ENCODE measurements around the gene TIMP2.
A peak's percentile ranks its signal among the peaks of the same experiment; 100 is the strongest.
"Not testable (repeated sequence)": the region's sequence is repeated elsewhere in the genome, so short reads cannot be mapped to it uniquely, and the experiment has no call there.

Gene TIMP2

DNA sequence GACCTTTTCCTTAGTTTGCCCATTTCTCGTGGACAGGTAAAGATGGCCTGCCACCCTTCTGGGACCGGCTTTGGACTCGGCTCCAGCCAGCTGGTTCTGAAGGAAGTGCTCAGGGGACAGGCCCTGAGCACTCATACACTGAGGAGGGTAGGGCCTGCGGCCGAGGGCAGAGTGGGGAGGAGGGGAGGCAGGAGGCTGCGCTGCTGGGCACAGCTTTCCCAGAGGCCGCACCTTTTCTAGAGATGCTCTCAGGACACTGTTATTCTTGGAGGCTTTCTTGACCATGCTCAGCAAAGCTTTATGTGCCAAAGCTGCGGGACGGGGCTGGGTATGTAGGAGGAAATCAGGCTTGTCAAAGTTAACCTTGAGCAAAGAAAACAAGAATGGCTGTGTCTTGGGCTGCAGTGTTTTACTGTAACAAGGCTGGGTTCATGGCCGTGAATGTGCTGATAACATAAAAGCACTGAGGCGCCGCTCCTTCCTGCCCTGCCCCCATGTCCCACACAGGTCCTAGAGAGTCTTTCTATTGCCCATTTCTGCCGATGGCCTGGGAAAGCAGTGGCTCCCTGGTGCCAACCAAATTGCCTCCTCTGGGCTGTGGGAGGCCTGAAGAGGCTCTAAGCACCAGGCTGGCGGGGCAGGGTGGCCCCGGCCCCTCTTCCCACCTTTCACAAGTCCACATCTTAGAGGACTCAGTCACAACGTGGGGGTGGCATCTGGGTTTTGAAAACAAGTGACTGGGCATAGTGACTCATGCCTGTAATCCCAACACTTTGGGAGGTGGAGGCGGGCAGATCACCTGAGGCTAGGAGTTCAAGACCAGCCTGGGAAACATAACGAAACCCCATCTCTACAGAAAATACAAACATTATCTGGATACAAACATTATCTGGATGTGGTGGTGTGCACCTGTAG is 22.3 kb upstream of the TIMP2 start:
- TF ChIP-seq, protein P1, sequence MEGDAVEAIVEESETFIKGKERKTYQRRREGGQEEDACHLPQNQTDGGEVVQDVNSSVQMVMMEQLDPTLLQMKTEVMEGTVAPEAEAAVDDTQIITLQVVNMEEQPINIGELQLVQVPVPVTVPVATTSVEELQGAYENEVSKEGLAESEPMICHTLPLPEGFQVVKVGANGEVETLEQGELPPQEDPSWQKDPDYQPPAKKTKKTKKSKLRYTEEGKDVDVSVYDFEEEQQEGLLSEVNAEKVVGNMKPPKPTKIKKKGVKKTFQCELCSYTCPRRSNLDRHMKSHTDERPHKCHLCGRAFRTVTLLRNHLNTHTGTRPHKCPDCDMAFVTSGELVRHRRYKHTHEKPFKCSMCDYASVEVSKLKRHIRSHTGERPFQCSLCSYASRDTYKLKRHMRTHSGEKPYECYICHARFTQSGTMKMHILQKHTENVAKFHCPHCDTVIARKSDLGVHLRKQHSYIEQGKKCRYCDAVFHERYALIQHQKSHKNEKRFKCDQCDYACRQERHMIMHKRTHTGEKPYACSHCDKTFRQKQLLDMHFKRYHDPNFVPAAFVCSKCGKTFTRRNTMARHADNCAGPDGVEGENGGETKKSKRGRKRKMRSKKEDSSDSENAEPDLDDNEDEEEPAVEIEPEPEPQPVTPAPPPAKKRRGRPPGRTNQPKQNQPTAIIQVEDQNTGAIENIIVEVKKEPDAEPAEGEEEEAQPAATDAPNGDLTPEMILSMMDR (IDR thresholded peaks at IDR 0.05; ENCODE audit: low read depth, low read length): no peak

DNA sequence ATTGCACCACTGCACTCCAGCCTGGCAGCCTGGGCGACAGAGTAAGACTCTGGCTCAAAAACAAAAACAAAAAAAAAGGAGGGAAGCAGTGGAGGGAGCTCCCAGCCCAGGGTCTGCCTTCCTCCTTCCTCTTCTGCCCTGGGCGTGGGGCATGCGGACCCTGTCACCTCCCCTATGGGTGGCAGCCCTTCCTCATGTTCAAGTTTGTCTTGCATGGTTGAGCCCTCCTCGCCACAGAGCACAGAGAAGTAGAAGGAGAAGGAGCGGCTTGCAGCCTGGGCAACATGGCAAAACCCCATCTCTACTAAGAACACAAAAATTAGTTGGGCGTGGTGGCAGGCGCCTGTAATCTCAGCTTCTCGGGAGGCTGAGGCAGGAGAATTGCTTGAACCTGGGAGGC is 21.4 kb upstream of the TIMP2 start:
- in situ Hi-C loops (cut with HindIII; ENCODE audit: low sequenced_read_pairs): no loop called here
- TF ChIP-seq, protein P1 (IDR thresholded peaks at IDR 0.05; ENCODE audit: low read depth, low read length): no peak
- H3K4me3 ChIP-seq (ENCODE audit: low read depth, low read length): no peak overlapping the region
- no peak for DNase-seq (ENCODE audit: low read depth, low spot score)

More for the DNA sequence above, 22.3 kb upstream of the TIMP2 start:
- in situ Hi-C loops (cut with HindIII; ENCODE audit: low sequenced_read_pairs): no loop called here
- no peak overlapping the region for H3K4me3 ChIP-seq (ENCODE audit: low read depth, low read length)
- DNase-seq (ENCODE audit: low read depth, low spot score): no peak

DNA sequence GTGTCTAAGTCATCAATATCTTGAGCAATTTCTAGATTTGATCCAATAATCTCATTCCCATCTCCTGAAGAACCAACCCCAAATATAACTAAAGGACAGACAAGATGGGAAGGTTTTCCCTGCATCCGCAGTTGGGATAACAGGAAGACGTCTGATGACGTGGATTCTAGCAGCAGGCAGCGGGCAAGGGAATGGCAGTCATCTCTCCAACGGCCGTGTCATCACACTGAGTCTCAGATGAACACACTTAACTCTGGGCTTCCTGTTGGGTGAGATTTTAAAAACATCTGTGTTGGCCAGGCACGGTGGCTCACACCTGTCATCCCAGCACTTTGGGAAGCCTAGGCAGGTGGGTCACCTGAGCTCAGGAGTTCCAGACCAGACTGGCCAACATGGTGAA is 20.9 kb upstream of the TIMP2 start:
- in situ Hi-C loops (cut with HindIII; ENCODE audit: low sequenced_read_pairs): no loop called here
- TF ChIP-seq, protein P1 (IDR thresholded peaks at IDR 0.05; ENCODE audit: low read depth, low read length): no peak
- H3K4me3 ChIP-seq (ENCODE audit: low read depth, low read length): no peak overlapping the region
- no peak for DNase-seq (ENCODE audit: low read depth, low spot score)

DNA sequence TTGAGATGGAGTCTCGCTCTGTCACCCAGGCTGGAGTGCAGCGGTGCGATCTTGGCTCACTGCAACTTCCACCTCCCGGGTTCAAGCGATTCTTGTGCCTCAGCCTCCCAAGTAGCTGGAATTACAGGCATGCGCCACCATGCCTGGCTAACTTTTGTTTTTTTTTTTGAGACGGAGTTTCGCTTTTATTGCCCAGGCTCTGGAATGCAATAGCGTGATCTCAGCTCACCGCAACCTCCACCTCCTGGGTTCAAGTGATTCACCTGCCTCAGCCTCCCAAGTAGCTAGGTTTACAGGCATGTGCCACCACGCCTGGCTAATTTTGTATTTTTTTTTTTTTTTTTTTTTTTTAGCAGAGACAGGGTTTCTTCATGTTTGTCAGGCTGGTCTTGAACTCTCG is 20.3 kb upstream of the TIMP2 start:
- in situ Hi-C loops (cut with HindIII; ENCODE audit: low sequenced_read_pairs); DNase-seq (ENCODE audit: low read depth, low spot score); H3K4me3 ChIP-seq (ENCODE audit: low read depth, low read length): not testable (repeated sequence)

DNA sequence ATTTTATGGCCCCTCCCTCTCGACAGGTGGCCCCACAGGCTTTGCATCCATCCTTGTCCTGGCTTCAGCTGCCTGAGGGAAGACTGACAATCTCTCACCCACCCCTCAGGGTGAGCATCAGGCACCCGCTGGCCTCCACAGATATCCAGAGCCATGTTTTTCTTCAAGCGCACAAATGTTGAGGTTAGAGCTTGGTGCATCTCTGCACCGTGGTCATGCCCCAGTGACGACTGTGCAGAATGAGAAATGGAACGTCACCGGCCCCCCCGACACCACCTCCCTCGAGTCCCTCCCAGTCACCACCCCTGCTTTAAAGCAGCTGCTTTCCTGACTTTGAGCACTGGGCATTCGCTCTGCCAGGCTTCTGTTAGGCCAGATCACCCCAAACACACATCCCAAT is 19.8 kb upstream of the TIMP2 start:
- DNase-seq (ENCODE audit: low read depth, low spot score): no peak
- TF ChIP-seq, protein P1 (IDR thresholded peaks at IDR 0.05; ENCODE audit: low read depth, low read length): no peak
- in situ Hi-C loops (cut with HindIII; ENCODE audit: low sequenced_read_pairs): no loop called here
- no peak overlapping the region for H3K4me3 ChIP-seq (ENCODE audit: low read depth, low read length)

DNA sequence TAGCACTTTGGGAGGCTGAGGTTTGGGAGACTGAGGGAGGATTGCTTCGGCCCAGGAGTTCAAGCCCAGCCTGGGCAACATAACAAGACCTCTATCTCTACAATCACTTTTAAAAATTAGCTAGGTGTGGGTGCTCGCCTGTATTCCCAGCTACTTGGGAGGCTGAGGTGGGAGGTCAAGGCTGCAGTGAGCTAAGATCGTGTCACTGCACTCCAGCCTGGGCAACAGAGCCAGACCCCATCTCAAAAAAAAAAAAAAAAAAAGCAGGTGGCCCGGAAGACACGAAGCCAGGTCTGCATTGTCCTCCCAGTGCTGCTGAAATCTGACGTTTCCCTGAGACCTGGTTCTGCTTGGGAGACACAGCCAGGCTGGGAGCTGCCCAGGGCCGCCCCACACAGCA is 18.8 kb upstream of the TIMP2 start:
- in situ Hi-C loops (cut with HindIII; ENCODE audit: low sequenced_read_pairs): no loop called here
- no peak overlapping the region for H3K4me3 ChIP-seq (ENCODE audit: low read depth, low read length)
- TF ChIP-seq, protein P1 (IDR thresholded peaks at IDR 0.05; ENCODE audit: low read depth, low read length): no peak
- no peak for DNase-seq (ENCODE audit: low read depth, low spot score)

DNA sequence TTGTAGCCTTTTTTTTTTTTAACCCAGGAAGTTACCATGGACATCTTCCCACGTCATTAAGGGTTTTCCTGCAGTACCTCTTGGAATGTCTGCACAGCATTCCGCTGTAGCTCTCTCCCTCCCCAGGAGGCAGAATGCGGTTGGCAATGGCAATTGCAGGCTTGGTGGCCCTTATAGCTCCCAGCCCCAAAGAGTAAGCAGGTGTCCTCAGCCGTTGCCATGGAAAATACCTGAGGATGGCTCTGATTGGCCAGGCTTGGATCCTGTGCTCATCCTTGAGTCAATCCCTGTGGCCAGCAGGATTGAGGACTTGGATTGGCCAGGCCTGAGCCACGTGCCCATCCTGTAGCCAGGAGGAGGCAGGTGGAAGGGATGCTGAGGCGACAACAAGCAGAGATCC is 15.5 kb upstream of the TIMP2 start:
- DNase-seq (ENCODE audit: low read depth, low spot score): peak; percentile 56
- in situ Hi-C loops (cut with HindIII; ENCODE audit: low sequenced_read_pairs): no loop called here
- TF ChIP-seq, protein P1 (IDR thresholded peaks at IDR 0.05; ENCODE audit: low read depth, low read length): no peak
- no peak overlapping the region for H3K4me3 ChIP-seq (ENCODE audit: low read depth, low read length)

Measured in astrocyte of the spinal cord (primary cell).